Esophagus squamous epithelium (tissue), 5 donors: ENCODE results near the gene TAF11. TPM values are rescaled to one million over a fixed set of nuclear protein-coding genes. Genes with fewer than 3 reads are reported as not detected.

Experiments
- DNase-seq: peaks from one replicate; lab custom pipeline; 2025; lab: John Stamatoyannopoulos, UW
- H3K27ac ChIP-seq, 4 donors: fragments of 200-600 bp; sonication (generic); one replicate each; pipeline ENCODE4 v1.5.1; 2016 to 2019; ENCODE audit warnings: mild to moderate bottlenecking in 1 of 4
- H3K27me3 ChIP-seq, 4 donors: fragments of 200-600 bp; sonication (generic); 1 replicate in 3 of 4; 2 replicates in 1 of 4; pipeline versions ENCODE4 v1.5.1 to v1.6.0; 2017 to 2021; ENCODE audit warnings: antibody characterized with exemption in 1 of 4
- H3K36me3 ChIP-seq, 3 donors: fragments of 200-600 bp; sonication (generic); one replicate each; pipeline ENCODE4 v1.5.1; 2016 to 2019
- H3K4me1 ChIP-seq, 3 donors: fragments of 200-600 bp; sonication (generic); one replicate each; pipeline ENCODE4 v1.5.1; 2017 to 2019
- H3K4me3 ChIP-seq, 4 donors: fragments of 200-600 bp; sonication (generic); 1 replicate in 3 of 4; 2 replicates in 1 of 4; pipeline ENCODE4 v1.5.1; 2016 to 2019; ENCODE audit warnings: mild to moderate bottlenecking in 2 of 4, moderate library complexity in 1 of 4
- H3K9me3 ChIP-seq, 3 donors: fragments of 200-600 bp; sonication (generic); one replicate each; pipeline ENCODE4 v1.5.1; 2016 to 2019
- POLR2A ChIP-seq, 4 donors: fragments of 450-650 bp; IDR thresholded peaks; one replicate each; pipeline ENCODE4 v1.6.1; 2017; ENCODE audit warnings: antibody characterized with exemption in 4 of 4, mild to moderate bottlenecking in 4 of 4, moderate library complexity in 3 of 4
- WGBS, 2 donors: methylation state at CpG; one replicate each; pipeline ENCODE4 v1.1.5; 2018; 5-methylcytosine and 5-hydroxymethylcytosine counted together
- intact Hi-C: fragments of 100-400 bp; cut with DNase I; formaldehyde crosslinking; loops from one replicate; pipeline ENCODE4 v1.15.0; 2022
- total RNA-seq, 4 donors: library from RNA; depleted of rRNA; stranded (reverse); fragments of >200 nt; gene quantifications; one replicate each; pipeline ENCODE4 v1.1.0, GENCODE V29; 2016
- TF ChIP-seq, protein P1 (sequence below), 6 experiments: fragments of 450-650 bp in 4 of 6; fragments of 200-600 bp in 2 of 6; sonication (generic) in 2 of 6; IDR thresholded peaks; one replicate each; pipeline ENCODE4 v1.5.1; 2016 to 2019; ENCODE audit warnings: antibody characterized with exemption in 6 of 6, mild to moderate bottlenecking in 4 of 6, moderate library complexity in 4 of 6
- donor health status: DM: yes; HTN: yes; CAD: no.

Gene TAF11
- total RNA-seq, 4 donors from 2014 or later = 8.4 to 21.2 (median 18.8) TPM

DNA sequence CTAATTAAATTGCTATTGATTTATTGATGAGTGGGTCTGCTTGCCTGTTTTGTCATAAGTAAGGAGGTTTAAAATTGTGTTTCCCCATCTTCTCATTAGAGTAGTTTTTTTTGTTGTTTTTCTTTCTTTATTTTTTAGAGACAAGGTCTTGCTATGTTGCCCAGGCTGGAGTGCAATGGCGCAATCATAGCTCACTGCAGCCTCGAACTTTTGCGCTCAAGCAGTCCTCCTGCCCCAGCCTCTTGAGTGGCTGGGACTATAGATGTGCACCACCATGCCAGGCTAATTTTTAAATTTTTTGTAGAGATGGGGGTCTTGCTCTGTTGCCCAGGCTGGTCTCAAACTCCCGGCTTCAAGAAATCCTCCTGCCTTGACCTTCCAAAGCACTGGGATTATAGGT lies 32.3 kb upstream of the TAF11 start:
- DNase-seq = no peak
- Histone ChIP-seq H3K4me3 (no peak overlapping the region), H3K27ac (no peak overlapping the region), H3K36me3 (no peaks in the 10 kb centered on the region), H3K9me3 (no peaks in the 10 kb centered on the region), H3K27me3 (no peaks in the 10 kb centered on the region), H3K4me1 (peaks cover 0 to 9% (median 0%) of the 10 kb centered on the region in 3 donors)
- intact Hi-C loops = no loop called here
- WGBS, 2 donors = 82 to 100% methylated on average over 2 to 4 of the region's 4 CpGs
- TF ChIP-seq POLR2A (IDR thresholded peaks at IDR 0.05) = no peak
- TF ChIP-seq, protein P1, sequence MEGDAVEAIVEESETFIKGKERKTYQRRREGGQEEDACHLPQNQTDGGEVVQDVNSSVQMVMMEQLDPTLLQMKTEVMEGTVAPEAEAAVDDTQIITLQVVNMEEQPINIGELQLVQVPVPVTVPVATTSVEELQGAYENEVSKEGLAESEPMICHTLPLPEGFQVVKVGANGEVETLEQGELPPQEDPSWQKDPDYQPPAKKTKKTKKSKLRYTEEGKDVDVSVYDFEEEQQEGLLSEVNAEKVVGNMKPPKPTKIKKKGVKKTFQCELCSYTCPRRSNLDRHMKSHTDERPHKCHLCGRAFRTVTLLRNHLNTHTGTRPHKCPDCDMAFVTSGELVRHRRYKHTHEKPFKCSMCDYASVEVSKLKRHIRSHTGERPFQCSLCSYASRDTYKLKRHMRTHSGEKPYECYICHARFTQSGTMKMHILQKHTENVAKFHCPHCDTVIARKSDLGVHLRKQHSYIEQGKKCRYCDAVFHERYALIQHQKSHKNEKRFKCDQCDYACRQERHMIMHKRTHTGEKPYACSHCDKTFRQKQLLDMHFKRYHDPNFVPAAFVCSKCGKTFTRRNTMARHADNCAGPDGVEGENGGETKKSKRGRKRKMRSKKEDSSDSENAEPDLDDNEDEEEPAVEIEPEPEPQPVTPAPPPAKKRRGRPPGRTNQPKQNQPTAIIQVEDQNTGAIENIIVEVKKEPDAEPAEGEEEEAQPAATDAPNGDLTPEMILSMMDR (IDR thresholded peaks at IDR 0.05) = no peak

DNA sequence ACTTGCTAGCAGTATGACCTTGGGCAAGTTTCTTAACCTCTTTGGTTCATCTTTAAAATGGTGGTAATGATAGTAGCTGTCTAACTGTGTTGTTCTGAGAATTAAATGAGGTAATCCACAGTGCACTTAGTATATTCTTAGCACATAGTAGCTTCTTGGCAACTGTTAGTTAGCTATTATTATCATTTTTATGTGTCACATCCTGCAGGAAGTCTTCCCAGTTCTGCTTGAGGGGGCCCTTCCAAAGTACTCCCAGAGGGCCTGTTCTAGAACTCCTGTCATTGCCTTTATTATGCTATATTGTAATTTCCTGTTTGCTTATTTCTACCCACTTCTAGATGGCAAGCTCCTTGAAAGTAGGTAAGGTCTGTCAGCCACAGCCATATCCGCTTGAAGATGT lies 31.8 kb upstream of the TAF11 start:
- WGBS, 2 donors = 94 to 95% methylated on average over 1 of the region's 1 CpG
- Histone ChIP-seq H3K4me1 (peaks cover 0 to 9% (median 0%) of the 10 kb centered on the region in 3 donors), H3K27me3 (no peaks in the 10 kb centered on the region), H3K27ac (no peak overlapping the region), H3K4me3 (no peak overlapping the region), H3K9me3 (no peaks in the 10 kb centered on the region), H3K36me3 (no peaks in the 10 kb centered on the region)
- intact Hi-C loops = no loop called here
- no peak for DNase-seq
- TF ChIP-seq, protein P1 (IDR thresholded peaks at IDR 0.05) = no peak
- TF ChIP-seq POLR2A (IDR thresholded peaks at IDR 0.05) = no peak

DNA sequence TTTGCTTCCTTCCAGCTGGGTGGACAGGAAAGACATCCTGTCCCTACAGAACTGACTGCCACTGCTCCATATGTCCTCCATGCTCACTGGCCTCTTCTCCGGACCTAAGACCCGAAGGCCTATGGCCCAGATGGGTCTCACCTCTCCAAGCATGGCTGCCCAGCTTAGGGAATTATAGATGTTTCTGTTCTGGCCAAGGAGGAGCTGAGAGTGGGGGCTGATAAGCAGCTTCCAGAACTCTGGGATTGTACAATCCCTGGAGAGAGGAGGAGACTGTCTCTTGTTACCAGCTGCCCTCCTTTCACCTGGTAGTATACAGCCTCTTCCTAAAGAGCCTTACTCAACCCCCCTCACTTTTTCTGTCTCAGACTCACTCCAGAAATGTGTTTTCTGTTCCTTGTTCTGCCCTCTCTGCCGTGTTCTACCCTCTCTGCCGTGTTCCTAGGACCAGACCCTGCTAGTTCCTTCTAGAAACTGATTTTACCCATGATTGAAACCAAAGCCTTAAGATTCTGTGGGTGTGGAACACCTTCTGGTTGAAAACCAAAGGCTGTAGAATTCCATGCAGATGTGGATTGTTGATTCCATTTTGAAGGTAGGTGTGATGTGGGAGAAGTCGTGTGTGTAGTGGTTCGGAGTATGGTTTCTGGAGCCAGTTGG lies 29.9 kb upstream of the TAF11 start:
- 77 to 96% methylated on average over 4 to 6 of the region's 6 CpGs for WGBS, 2 donors
- intact Hi-C loops = no loop called here
- H3K27me3 ChIP-seq = no peaks in the 10 kb centered on the region
- TF ChIP-seq, protein P1 (IDR thresholded peaks at IDR 0.05) = no peak
- TF ChIP-seq POLR2A (IDR thresholded peaks at IDR 0.05) = no peak
- H3K9me3 ChIP-seq = no peaks in the 10 kb centered on the region
- no peak for DNase-seq
- no peak overlapping the region for H3K4me3 ChIP-seq
- no peak overlapping the region for H3K27ac ChIP-seq
- no peaks in the 10 kb centered on the region for H3K36me3 ChIP-seq
- H3K4me1 ChIP-seq = peaks cover 0 to 9% (median 0%) of the 10 kb centered on the region in 3 donors

DNA sequence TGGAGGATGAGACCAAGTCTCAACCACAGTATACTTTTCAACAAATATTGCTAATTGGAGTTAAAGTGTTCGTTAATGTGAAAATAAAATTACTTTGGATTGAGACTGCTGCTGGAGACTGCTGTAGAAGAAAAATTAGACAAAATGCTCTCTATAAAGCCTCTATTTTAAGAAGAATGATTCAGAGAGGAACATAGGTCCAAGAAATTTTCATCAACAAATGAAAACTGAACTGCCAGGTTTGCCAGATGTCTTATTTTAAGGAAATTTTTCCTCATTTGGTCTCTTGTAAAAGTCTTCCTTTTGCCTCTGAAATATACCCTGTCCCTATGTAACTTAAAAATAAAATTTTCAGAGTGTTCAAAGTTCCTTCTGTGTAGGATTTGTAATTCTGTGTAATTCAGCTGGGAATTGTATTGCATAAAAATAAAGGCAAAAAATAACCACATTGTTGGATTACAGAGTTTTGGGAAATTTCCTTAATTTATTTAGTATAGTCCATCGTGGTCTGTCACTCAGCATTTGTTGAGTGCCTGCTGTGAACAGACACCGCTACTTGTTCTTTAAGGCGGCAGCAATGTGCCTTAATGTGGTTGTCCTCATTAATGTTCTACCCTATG lies 28.6 kb upstream of the TAF11 start:
- H3K27me3 ChIP-seq = no peaks in the 10 kb centered on the region
- H3K36me3 ChIP-seq = no peaks in the 10 kb centered on the region
- H3K4me3 ChIP-seq = no peak overlapping the region
- peak overlapping the region in 1 of 4 donors; percentile 11 for H3K27ac ChIP-seq
- DNase-seq = no peak
- H3K9me3 ChIP-seq = no peaks in the 10 kb centered on the region
- peaks cover 0 to 9% (median 3%) of the 10 kb centered on the region in 3 donors for H3K4me1 ChIP-seq
- no peak for TF ChIP-seq POLR2A (IDR thresholded peaks at IDR 0.05)
- 79 to 88% methylated on average over 4 of the region's 4 CpGs for WGBS, 2 donors
- intact Hi-C loops = no loop called here

DNA sequence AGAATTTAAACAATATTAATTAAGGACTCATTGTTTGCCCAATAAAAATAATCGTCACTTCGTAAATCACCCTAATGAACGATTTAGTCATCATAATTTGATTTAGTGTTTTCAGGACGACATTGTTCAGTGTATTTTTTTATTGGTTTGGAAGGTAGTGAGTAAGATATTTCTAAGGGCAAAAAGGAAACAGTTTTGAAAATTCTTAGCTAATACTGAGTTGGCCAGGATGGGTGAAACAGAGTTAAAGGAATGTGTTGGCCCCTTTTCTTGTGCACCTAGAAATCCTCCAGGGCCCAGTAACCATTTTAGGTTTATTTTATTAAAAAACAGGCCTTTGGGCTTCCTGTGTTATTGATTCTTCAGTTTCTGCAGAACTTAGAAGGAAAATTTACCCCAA lies 26.5 kb upstream of the TAF11 start:
- DNase-seq = no peak
- whole genome bisulfite sequencing, 2 donors = 87 to 92% methylated on average over 4 of the region's 4 CpGs
- H3K4me1 ChIP-seq = peaks cover 0 to 9% (median 5%) of the 10 kb centered on the region in 3 donors
- H3K27me3 ChIP-seq = no peaks in the 10 kb centered on the region
- intact Hi-C loops = no loop called here
- H3K27ac ChIP-seq = no peak overlapping the region
- TF ChIP-seq, protein P1 (IDR thresholded peaks at IDR 0.05) = no peak
- no peak for TF ChIP-seq POLR2A (IDR thresholded peaks at IDR 0.05)
- H3K9me3 ChIP-seq = no peaks in the 10 kb centered on the region
- no peak overlapping the region for H3K4me3 ChIP-seq
- no peaks in the 10 kb centered on the region for H3K36me3 ChIP-seq
